GM19468 (cell line): Measurements from ENCODE around the gene TMEM255B.
"Not testable (repeated sequence)": the region's sequence is repeated elsewhere in the genome, so short reads cannot be mapped to it uniquely, and the experiment has no call there.

ENCODE experiments used
- ATAC-seq: cut with Tn5 transposase; IDR thresholded peaks from one replicate; pipeline ENCODE4 v1.9.1; 2021; ENCODE audit warnings: mild to moderate bottlenecking, moderate library complexity, moderate number of reproducible peaks; ENCODE audit not compliant: unreplicated experiment; ENCODE audit errors: extremely low read depth

TMEM255B gene

GRCh38 chr13:113827021-113827420 is 68.0 kb downstream of the TMEM255B start:
- ATAC-seq: no peak

- no peak for ATAC-seq
Observed at GRCh38 chr13:113828282-113828825, 69.3 kb downstream of the TMEM255B start.

- not testable (repeated sequence) for ATAC-seq
Observed at GRCh38 chr13:113830426-113830950, 71.5 kb downstream of the TMEM255B start.

- ATAC-seq: no peak
Observed at GRCh38 chr13:113831061-113831460, 72.0 kb downstream of the TMEM255B start.

- ATAC-seq: no peak
Observed at GRCh38 chr13:113832205-113832604, 73.2 kb downstream of the TMEM255B start.

- ATAC-seq: no peak
Observed at GRCh38 chr13:113832631-113833030, 73.6 kb downstream of the TMEM255B start.

- no peak for ATAC-seq
Observed at GRCh38 chr13:113833111-113833830, 74.2 kb downstream of the TMEM255B start.

- not testable (repeated sequence) for ATAC-seq
Observed at GRCh38 chr13:113834006-113834405, 75.0 kb downstream of the TMEM255B start.

- ATAC-seq: no peak
Observed at GRCh38 chr13:113834496-113835200, 75.6 kb downstream of the TMEM255B start.

- ATAC-seq: no peak
Observed at GRCh38 chr13:113835461-113836270, 76.6 kb downstream of the TMEM255B start.

GRCh38 chr13:113836768-113837559 is 77.9 kb downstream of the TMEM255B start:
- ATAC-seq: no peak

GRCh38 chr13:113837560-113838355 is 78.7 kb downstream of the TMEM255B start:
- ATAC-seq: no peak

GRCh38 chr13:113838711-113839201 is 79.7 kb downstream of the TMEM255B start:
- ATAC-seq: no peak

- no peak for ATAC-seq
Observed at GRCh38 chr13:113839536-113840204, 80.6 kb downstream of the TMEM255B start.

- ATAC-seq: no peak
Observed at GRCh38 chr13:113840541-113841352, 81.7 kb downstream of the TMEM255B start.

GRCh38 chr13:113841353-113841650 is 82.3 kb downstream of the TMEM255B start:
- no peak for ATAC-seq

- ATAC-seq: no peak
Observed at GRCh38 chr13:113842336-113843062, 83.5 kb downstream of the TMEM255B start.
